ENCODE results near the gene ZNRF3. TPM values are rescaled to one million over a fixed set of nuclear protein-coding genes. Genes with fewer than 3 reads are reported as not detected.

ZNRF3 gene
- total RNA-seq, 3 donors from 2014 or later = 5.5 to 10.6 (median 5.8) TPM

DNA sequence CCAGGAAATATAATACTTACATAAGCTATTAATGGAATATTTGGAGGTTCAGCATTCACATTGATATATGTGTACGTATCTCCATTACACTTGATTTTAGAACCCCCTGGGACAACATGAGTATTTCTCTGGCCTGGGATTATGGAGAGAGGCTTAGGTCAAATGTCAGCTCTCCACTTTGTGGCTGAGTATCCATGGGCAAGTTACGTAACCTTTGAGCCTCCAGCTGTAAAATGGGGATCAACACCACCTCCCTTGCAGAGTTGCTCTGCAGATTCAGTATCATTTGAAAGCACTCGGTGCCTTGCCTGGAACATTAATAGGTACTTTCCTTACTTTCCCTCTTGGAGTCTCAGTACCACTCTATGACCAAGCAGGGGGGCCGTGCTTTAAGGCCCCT, 145.1 kb downstream of the ZNRF3 start:
- DNase-seq (no peak), ATAC-seq (no peak)
- H3K4me3 ChIP-seq = no peak overlapping the region
- TF ChIP-seq, protein P1, sequence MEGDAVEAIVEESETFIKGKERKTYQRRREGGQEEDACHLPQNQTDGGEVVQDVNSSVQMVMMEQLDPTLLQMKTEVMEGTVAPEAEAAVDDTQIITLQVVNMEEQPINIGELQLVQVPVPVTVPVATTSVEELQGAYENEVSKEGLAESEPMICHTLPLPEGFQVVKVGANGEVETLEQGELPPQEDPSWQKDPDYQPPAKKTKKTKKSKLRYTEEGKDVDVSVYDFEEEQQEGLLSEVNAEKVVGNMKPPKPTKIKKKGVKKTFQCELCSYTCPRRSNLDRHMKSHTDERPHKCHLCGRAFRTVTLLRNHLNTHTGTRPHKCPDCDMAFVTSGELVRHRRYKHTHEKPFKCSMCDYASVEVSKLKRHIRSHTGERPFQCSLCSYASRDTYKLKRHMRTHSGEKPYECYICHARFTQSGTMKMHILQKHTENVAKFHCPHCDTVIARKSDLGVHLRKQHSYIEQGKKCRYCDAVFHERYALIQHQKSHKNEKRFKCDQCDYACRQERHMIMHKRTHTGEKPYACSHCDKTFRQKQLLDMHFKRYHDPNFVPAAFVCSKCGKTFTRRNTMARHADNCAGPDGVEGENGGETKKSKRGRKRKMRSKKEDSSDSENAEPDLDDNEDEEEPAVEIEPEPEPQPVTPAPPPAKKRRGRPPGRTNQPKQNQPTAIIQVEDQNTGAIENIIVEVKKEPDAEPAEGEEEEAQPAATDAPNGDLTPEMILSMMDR (IDR thresholded peaks at IDR 0.05) = no peak
- H3K4me1 ChIP-seq (ENCODE audit: low read depth) = peaks cover 30% of the 10 kb centered on the region
- no peaks in the 10 kb centered on the region for H3K36me3 ChIP-seq (ENCODE audit: low read depth)
- no peaks in the 10 kb centered on the region for H3K9me3 ChIP-seq
- intact Hi-C loops (cut with DNase I, micrococcal nuclease) = no loop called here

DNA sequence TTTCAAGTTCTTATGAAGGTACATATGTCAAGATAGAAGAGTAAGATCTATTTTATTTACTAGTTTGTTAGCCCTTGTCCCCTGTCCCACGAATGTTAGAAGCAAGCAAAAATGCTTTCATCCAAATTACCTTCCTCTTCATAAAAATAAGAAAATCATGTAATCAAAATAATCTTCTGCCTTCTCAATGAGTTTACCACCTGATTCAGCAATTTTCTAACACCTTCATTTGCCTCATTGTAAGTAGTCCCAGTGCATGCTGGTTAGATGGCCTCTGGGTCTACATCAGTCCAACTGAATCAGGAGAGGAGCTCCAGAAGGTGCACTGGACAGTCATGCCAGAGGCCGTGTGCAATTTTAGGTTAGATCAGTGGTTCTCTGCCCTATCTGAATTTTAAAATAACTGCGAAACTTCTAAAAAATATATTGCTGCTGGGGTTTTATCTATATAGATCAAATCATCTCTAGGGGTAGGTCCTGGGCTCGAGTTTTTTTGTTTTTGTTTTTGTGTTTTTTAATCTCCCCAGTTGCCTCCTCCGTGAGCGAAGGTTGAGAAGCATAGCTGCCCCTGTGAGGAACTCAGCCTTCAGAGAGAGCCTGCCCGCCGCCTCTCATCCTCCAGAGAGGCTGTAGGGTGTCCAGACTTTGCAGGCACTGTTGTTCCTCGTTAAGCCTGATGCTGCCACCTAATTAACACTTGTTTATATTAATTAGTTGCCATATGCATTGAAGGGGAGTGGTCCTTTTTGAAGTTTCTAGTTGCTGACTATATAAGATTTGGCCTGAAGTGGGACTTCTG, 146.0 kb downstream of the ZNRF3 start:
- DNase-seq = no peak
- H3K4me1 ChIP-seq (ENCODE audit: low read depth) = peaks cover 25% of the 10 kb centered on the region
- no peaks in the 10 kb centered on the region for H3K36me3 ChIP-seq (ENCODE audit: low read depth)
- ATAC-seq = no peak
- H3K4me3 ChIP-seq = no peak overlapping the region
- intact Hi-C loops (cut with DNase I, micrococcal nuclease) = no loop called here
- no peaks in the 10 kb centered on the region for H3K9me3 ChIP-seq
- TF ChIP-seq, protein P1 (IDR thresholded peaks at IDR 0.05) = no peak

DNA sequence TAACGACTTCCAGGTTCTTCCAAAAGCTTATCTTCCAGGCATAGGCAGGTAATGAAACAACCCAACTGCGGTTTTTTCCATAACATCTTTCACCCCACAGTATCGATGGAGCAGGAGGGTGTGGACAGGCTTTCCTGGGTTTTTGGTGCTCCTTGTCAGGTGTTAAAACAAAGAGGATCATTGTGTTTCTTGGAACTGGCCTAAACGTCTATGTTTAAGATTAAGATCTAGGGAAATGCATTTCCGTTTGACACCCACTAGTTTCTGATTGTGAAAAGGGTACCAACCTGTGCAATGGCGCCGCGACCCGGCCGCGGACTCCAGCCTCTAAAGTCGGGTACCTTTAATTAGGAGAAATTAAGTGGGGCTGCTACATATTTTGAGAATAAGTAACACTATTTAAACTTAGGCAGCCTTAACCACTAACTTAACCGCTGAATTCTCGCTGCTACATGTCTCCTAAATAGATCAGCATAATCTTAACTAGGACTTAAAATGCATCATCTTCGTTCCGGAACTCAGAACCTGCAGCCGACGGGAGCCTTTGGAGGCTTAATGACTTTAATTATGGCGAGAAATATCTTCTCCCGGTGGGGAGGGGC, 146.7 kb downstream of the ZNRF3 start:
- H3K36me3 ChIP-seq (ENCODE audit: low read depth) = no peaks in the 10 kb centered on the region
- intact Hi-C loops (cut with DNase I, micrococcal nuclease) = no loop called here
- DNase-seq = peak in 1 of 3 donors; percentile 67
- TF ChIP-seq, protein P1 (IDR thresholded peaks at IDR 0.05) = no peak
- no peak overlapping the region for H3K4me3 ChIP-seq
- ATAC-seq = peak; percentile 35
- H3K4me1 ChIP-seq (ENCODE audit: low read depth) = peaks cover 25% of the 10 kb centered on the region
- no peaks in the 10 kb centered on the region for H3K9me3 ChIP-seq

DNA sequence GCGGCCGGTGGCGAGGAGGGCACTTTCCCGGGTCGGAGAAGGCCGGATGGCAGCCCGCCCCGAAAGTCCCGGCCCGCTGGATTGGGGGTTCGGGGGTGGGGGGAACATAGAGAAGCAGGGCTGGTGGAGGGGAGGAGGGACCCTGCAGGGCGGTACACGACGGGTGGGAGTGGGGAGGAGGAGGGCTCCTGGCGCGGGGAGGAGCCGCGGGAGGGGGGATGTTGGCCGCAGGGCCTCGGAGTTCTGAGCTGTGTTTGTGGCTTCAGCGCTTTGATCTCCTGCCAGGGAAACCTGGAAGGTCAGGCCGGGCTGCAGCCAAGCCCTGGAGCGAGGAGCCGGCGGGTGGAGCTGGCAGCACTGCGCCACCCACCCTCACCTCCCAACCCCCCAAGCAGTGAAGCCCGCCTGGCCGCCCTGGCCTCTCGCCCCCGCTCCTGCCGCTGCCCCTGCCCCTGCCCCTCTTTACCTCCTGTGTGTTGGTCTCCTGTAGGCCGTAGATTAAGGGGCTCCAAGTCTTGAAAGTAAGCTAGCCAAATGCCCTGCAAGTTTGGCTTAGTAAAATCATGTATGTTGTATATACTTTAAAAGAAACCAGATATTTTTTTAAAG, 147.3 kb downstream of the ZNRF3 start:
- intact Hi-C loops (cut with DNase I, micrococcal nuclease) = no loop called here
- Histone ChIP-seq H3K9me3 (no peaks in the 10 kb centered on the region), H3K4me3 (no peak overlapping the region), H3K36me3 (ENCODE audit: low read depth) (no peaks in the 10 kb centered on the region), H3K4me1 (ENCODE audit: low read depth) (peaks cover 25% of the 10 kb centered on the region)
- ATAC-seq (peak; percentile 88), DNase-seq (peak; percentile 82 to 89 (median 85))
- TF ChIP-seq, protein P1 (IDR thresholded peaks at IDR 0.05) = no peak

DNA sequence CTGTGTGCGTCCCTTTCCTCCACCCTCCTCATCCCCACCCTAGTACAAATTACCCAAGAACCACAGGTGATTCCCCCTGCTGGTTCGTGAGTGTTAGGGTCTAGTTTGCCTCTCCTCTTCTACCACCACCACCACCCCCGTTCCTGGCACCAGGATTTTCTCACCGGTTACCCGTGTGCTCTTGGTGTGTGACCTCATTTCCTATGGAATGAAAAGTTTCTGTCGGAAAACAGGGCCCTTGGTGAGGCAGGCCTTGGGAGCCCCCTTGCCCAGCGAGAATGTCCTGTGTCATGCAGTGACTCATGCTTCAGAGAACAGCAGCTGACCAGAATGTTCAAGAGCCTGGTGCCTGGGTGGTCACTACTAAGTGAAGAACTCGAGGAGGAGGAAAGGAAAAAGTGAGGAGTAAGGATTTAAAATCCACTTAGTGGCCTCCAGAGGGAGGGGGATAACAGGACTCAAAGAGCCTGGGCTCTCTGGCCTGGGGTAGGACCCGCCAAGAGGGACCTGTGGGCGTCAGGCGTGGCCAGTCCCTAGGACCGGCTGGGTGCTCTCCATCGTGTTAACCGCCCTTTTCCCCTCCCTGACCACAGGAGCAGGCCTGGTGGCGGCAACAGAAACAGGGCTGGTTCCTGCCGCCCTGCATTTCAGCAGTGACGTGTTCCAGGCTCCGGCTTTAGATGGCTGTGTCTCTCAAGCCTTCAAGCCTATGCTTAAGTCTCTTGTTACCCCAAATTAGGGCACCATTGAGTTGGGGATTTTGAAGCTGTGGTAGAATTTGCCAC, 148.0 kb downstream of the ZNRF3 start:
- Histone ChIP-seq H3K4me1 (ENCODE audit: low read depth) (peaks cover 25% of the 10 kb centered on the region), H3K36me3 (ENCODE audit: low read depth) (no peaks in the 10 kb centered on the region), H3K4me3 (no peak overlapping the region), H3K9me3 (no peaks in the 10 kb centered on the region)
- ATAC-seq (peak; percentile 59), DNase-seq (peak in 2 of 3 donors; percentile 51 to 66)
- intact Hi-C loops (cut with DNase I, micrococcal nuclease) = no loop called here
- TF ChIP-seq, protein P1 (IDR thresholded peaks at IDR 0.05) = no peak

All from mucosa of descending colon (tissue), 3 donors.